ENCODE results near the gene ZNF579.

The ZNF579 gene

DNA sequence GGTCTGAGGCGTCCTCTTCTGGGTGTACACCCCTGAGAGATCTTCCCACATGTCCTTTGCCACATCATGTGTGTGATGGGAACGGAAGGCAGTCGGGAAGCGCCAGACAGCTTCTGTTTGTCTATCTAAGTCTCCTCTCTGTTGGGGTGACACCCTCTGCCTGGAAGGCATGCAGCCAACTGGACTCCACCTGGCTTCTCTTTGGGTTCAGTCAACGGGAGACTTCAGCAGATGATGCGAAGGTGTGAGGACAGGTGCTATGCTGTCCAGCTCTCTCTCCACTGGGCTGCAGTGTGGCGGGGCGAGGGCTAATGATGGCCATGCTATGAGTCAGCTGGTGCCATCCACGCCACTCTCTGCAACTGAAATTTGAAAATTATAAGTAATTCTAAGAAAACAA lies 21.0 kb downstream of the ZNF579 start:
- no peaks in the 10 kb centered on the region for H3K36me3 ChIP-seq (ENCODE audit: insufficient read depth, low read length)
- no peak overlapping the region for H3K9ac ChIP-seq (ENCODE audit: low read depth, low read length)
- no peak overlapping the region for H2AFZ ChIP-seq (ENCODE audit: low read depth, low read length)
- no peaks in the 10 kb centered on the region for H3K27me3 ChIP-seq (ENCODE audit: insufficient read depth, low read length, poor library complexity)
- no peak overlapping the region for H3K4me3 ChIP-seq (ENCODE audit: low read depth in 1 of 2, low read length in 2 of 2)
- no peak overlapping the region for H3K27ac ChIP-seq (ENCODE audit: low read length)
- DNase-seq (no peak), ATAC-seq (ENCODE audit: insufficient read depth, low read depth) (no peak)
- H3K4me2 ChIP-seq (ENCODE audit: insufficient read depth, low read length) = no peak overlapping the region
- no peak for TF ChIP-seq EZH2 (IDR thresholded peaks at IDR 0.05; ENCODE audit: borderline replicate concordance, low read depth, low read length, severe bottlenecking)
- TF ChIP-seq, protein P1, sequence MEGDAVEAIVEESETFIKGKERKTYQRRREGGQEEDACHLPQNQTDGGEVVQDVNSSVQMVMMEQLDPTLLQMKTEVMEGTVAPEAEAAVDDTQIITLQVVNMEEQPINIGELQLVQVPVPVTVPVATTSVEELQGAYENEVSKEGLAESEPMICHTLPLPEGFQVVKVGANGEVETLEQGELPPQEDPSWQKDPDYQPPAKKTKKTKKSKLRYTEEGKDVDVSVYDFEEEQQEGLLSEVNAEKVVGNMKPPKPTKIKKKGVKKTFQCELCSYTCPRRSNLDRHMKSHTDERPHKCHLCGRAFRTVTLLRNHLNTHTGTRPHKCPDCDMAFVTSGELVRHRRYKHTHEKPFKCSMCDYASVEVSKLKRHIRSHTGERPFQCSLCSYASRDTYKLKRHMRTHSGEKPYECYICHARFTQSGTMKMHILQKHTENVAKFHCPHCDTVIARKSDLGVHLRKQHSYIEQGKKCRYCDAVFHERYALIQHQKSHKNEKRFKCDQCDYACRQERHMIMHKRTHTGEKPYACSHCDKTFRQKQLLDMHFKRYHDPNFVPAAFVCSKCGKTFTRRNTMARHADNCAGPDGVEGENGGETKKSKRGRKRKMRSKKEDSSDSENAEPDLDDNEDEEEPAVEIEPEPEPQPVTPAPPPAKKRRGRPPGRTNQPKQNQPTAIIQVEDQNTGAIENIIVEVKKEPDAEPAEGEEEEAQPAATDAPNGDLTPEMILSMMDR (IDR thresholded peaks at IDR 0.05; ENCODE audit: borderline replicate concordance, extremely low read depth, low read length, poor library complexity, severe bottlenecking) = no peak
- no peaks in the 10 kb centered on the region for H3K9me3 ChIP-seq (ENCODE audit: insufficient read depth, low read length, severe bottlenecking)
- H3K4me1 ChIP-seq (ENCODE audit: insufficient read depth, low read length) = no peaks in the 10 kb centered on the region
- H3K79me2 ChIP-seq (ENCODE audit: insufficient read depth, low read length) = no peaks in the 10 kb centered on the region
- H4K20me1 ChIP-seq (ENCODE audit: insufficient read depth, low read length) = no peaks in the 10 kb centered on the region

DNA sequence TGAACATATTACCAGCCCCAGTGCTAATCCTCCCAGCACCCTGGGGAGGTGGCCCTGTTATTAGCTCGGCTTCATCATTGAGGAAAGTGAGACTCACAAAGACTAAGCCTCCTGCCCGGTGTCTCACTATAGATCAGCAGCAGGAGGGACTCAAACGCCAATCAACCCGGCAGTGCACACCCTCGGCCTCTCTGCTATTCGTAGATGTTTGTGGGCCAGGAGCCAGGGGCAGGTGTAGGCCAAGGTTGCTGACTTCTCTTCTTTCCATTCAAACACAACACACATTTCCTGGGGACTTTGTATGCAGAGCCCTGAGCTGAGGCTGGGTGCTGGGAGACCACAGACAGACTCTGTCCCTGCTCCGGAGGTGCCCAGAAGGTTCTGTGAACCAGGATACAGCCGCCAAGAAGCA lies 25.9 kb downstream of the ZNF579 start:
- H3K79me2 ChIP-seq (ENCODE audit: insufficient read depth, low read length) = no peaks in the 10 kb centered on the region
- ATAC-seq (ENCODE audit: insufficient read depth, low read depth) (no peak), DNase-seq (no peak)
- H3K4me3 ChIP-seq (ENCODE audit: low read depth in 1 of 2, low read length in 2 of 2) = no peak overlapping the region
- no peaks in the 10 kb centered on the region for H3K9me3 ChIP-seq (ENCODE audit: insufficient read depth, low read length, severe bottlenecking)
- no peaks in the 10 kb centered on the region for H3K27me3 ChIP-seq (ENCODE audit: insufficient read depth, low read length, poor library complexity)
- no peaks in the 10 kb centered on the region for H3K4me1 ChIP-seq (ENCODE audit: insufficient read depth, low read length)
- no peak overlapping the region for H3K4me2 ChIP-seq (ENCODE audit: insufficient read depth, low read length)
- H3K9ac ChIP-seq (ENCODE audit: low read depth, low read length) = no peak overlapping the region
- H4K20me1 ChIP-seq (ENCODE audit: insufficient read depth, low read length) = no peaks in the 10 kb centered on the region
- TF ChIP-seq, protein P1 (IDR thresholded peaks at IDR 0.05; ENCODE audit: borderline replicate concordance, extremely low read depth, low read length, poor library complexity, severe bottlenecking) = no peak
- no peak for TF ChIP-seq EZH2 (IDR thresholded peaks at IDR 0.05; ENCODE audit: borderline replicate concordance, low read depth, low read length, severe bottlenecking)
- H3K36me3 ChIP-seq (ENCODE audit: insufficient read depth, low read length) = no peaks in the 10 kb centered on the region
- H2AFZ ChIP-seq (ENCODE audit: low read depth, low read length) = no peak overlapping the region
- H3K27ac ChIP-seq (ENCODE audit: low read length) = no peak overlapping the region

- Histone ChIP-seq H3K36me3 (ENCODE audit: insufficient read depth, low read length) (no peaks in the 10 kb centered on the region), H3K9ac (ENCODE audit: low read depth, low read length) (no peak overlapping the region), H3K27me3 (ENCODE audit: insufficient read depth, low read length, poor library complexity) (no peaks in the 10 kb centered on the region), H2AFZ (ENCODE audit: low read depth, low read length) (no peak overlapping the region), H3K4me1 (ENCODE audit: insufficient read depth, low read length) (no peaks in the 10 kb centered on the region), H4K20me1 (ENCODE audit: insufficient read depth, low read length) (no peaks in the 10 kb centered on the region), H3K79me2 (ENCODE audit: insufficient read depth, low read length) (no peaks in the 10 kb centered on the region), H3K4me3 (ENCODE audit: low read depth in 1 of 2, low read length in 2 of 2) (no peak overlapping the region), H3K27ac (ENCODE audit: low read length) (no peak overlapping the region), H3K4me2 (ENCODE audit: insufficient read depth, low read length) (no peak overlapping the region), H3K9me3 (ENCODE audit: insufficient read depth, low read length, severe bottlenecking) (no peaks in the 10 kb centered on the region)
- DNase-seq (no peak), ATAC-seq (ENCODE audit: insufficient read depth, low read depth) (no peak)
- no peak for TF ChIP-seq EZH2 (IDR thresholded peaks at IDR 0.05; ENCODE audit: borderline replicate concordance, low read depth, low read length, severe bottlenecking)
- TF ChIP-seq, protein P1 (IDR thresholded peaks at IDR 0.05; ENCODE audit: borderline replicate concordance, extremely low read depth, low read length, poor library complexity, severe bottlenecking) = no peak
These were observed 26.3 kb downstream of the ZNF579 start for GRCh38 chr19:55554302-55554701.

All from DND-41 (cell line).